HG02938 (cell line): ENCODE results near the gene PPIP5K1.

Experiments
- ATAC-seq: cut with Tn5 transposase; IDR thresholded peaks from one replicate; pipeline ENCODE4 v1.9.1; 2021; ENCODE audit warnings: mild to moderate bottlenecking, moderate library complexity; ENCODE audit not compliant: unreplicated experiment

Gene PPIP5K1

GRCh38 chr15:43492673-43493601, 97.1 kb downstream of the PPIP5K1 start, which contains the start of gene TP53BP1:
TSS of gene TP53BP1 (minus strand) at chr15:43493156. CDS start at chr15:43493043, 113 bp downstream.
- ATAC-seq = peak; percentile 96

DNA sequence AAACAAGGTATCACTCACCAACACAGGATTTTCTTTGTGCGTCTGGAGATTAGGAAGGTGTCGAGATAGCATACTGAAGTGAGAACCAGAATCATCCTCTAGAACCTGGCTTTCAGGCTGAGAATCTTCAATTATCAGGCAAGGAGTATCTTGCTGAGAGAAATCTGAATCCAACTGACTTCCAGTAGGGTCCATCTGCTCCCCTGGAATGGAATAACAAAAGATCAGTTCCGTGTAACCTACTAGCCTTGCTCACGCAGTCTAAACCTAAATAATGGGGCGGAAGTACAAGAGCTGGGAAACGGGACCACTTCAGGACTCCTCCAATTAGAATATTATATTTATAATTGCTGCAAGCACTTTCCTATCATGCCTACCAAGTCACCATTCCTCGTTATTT, 97.7 kb downstream of the PPIP5K1 start:
- ATAC-seq = no peak

GRCh38 chr15:43489191-43489590, 100.8 kb downstream of the PPIP5K1 start:
- ATAC-seq = no peak

GRCh38 chr15:43488790-43489189, 101.2 kb downstream of the PPIP5K1 start:
- no peak for ATAC-seq

GRCh38 chr15:43487271-43487895, 102.6 kb downstream of the PPIP5K1 start:
- ATAC-seq = no peak

GRCh38 chr15:43484455-43484854, 105.6 kb downstream of the PPIP5K1 start:
- no peak for ATAC-seq
